Sigmoid colon (tissue), 4 donors: ENCODE measurements around the gene COPA.

Experiments used
- EP300 ChIP-seq, 4 donors: sonication (generic); formaldehyde crosslinking; IDR thresholded peaks; one replicate each; pipeline ENCODE4 v1.6.1; 2017; ENCODE audit warnings: antibody characterized with exemption in 4 of 4
- POLR2A ChIP-seq, 2 donors: fragments of 450-650 bp; IDR thresholded peaks; one replicate each; pipeline ENCODE4 v1.6.1; 2016; ENCODE audit warnings: antibody characterized with exemption in 2 of 2, mild to moderate bottlenecking in 2 of 2, moderate library complexity in 2 of 2
- POLR2AphosphoS5 ChIP-seq, 4 donors: sonication (generic); formaldehyde crosslinking; IDR thresholded peaks; one replicate each; pipeline ENCODE4 v1.6.1; 2017; ENCODE audit warnings: antibody characterized with exemption in 4 of 4
- TF ChIP-seq, protein P1 (sequence below), 4 experiments: fragments of 450-650 bp in 3 of 4; fragments of 200-600 bp in 1 of 4; IDR thresholded peaks; one replicate each; pipeline ENCODE4 v1.5.1; 2016 to 2019; ENCODE audit warnings: antibody characterized with exemption in 4 of 4, mild to moderate bottlenecking in 3 of 4, moderate library complexity in 2 of 4

DNA sequence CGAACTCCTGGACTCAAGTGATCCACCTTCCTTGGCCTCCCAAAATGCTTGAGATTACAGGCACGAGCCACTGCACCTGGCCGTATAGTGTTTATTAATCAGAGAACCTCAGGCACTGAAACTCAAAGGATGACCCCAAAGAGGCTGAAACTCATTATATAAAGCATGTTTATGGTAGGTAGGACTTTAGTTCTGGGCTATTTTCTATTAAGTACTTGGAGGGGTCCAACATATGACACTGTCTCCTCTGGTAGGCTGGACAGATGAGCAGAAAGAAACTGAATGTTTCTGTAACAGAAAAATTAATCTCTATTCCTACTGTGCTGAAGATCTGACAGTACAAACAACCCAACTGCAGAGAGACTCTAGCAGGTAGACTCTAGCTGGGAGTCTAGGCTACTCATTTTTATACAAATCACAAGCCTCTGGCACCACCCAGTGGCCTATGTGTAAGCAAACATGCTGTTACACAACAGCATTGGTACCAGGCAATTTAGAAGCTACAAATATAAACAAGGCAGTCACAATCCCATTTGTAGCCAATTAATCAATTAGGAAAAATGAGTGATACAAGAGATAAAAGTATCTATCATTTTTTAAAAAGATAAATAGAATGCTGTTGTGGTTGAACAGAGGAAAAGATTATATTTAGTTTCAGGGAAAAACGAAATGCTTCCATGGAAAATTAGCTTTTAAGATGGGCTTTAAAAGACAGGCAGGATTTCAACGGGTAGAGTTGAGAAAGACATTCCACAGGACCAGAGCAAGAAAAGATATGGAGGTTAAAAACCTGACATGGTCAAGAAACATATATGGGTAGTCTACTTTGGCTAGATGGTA, 91.1 kb downstream of the COPA start:
- TF ChIP-seq POLR2AphosphoS5 (IDR thresholded peaks at IDR 0.05) = peak in 1 of 4 donors; percentile 17
- TF ChIP-seq, protein P1, sequence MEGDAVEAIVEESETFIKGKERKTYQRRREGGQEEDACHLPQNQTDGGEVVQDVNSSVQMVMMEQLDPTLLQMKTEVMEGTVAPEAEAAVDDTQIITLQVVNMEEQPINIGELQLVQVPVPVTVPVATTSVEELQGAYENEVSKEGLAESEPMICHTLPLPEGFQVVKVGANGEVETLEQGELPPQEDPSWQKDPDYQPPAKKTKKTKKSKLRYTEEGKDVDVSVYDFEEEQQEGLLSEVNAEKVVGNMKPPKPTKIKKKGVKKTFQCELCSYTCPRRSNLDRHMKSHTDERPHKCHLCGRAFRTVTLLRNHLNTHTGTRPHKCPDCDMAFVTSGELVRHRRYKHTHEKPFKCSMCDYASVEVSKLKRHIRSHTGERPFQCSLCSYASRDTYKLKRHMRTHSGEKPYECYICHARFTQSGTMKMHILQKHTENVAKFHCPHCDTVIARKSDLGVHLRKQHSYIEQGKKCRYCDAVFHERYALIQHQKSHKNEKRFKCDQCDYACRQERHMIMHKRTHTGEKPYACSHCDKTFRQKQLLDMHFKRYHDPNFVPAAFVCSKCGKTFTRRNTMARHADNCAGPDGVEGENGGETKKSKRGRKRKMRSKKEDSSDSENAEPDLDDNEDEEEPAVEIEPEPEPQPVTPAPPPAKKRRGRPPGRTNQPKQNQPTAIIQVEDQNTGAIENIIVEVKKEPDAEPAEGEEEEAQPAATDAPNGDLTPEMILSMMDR (IDR thresholded peaks at IDR 0.05) = peak; percentile 57 to 70 (median 62)
- no peak for TF ChIP-seq EP300 (IDR thresholded peaks at IDR 0.05)
- TF ChIP-seq POLR2A (IDR thresholded peaks at IDR 0.05) = no peak
